Lower leg skin (tissue), 4 donors: ENCODE results near the gene WDR43. TPM values are rescaled to one million over a fixed set of nuclear protein-coding genes. Genes with fewer than 3 reads are reported as not detected.

Experiments used
- DNase-seq, 2 donors: peaks; one replicate each; pipeline ENCODE4 v3.0.0-alpha.2; 2019; ENCODE audit warnings: low spot score in 2 of 2
- H3K4me3 ChIP-seq: fragments of 200-600 bp; sonication (generic); 2 replicates; pipeline ENCODE4 v1.5.1; 2017; ENCODE audit warnings: mild to moderate bottlenecking, low read depth; ENCODE audit not compliant: poor library complexity, severe bottlenecking
- POLR2A ChIP-seq, 2 donors: fragments of 450-650 bp; IDR thresholded peaks; one replicate each; pipeline ENCODE4 v1.6.1; 2016 to 2017; ENCODE audit warnings: antibody characterized with exemption in 2 of 2, mild to moderate bottlenecking in 1 of 2, moderate library complexity in 1 of 2
- WGBS, 2 donors: methylation state at CpG; one replicate each; pipeline ENCODE4 v1.1.5; 2018; 5-methylcytosine and 5-hydroxymethylcytosine counted together
- intact Hi-C: fragments of 100-400 bp; cut with DNase I; formaldehyde crosslinking; loops from one replicate; pipeline ENCODE4 v1.15.0; 2023; ENCODE audit warnings: low total_unique reads
- total RNA-seq, 4 donors: library from RNA; depleted of rRNA; stranded (reverse); fragments of >200 nt; gene quantifications; one replicate each; pipeline ENCODE4 v1.1.0, GENCODE V29; 2016
- TF ChIP-seq, protein P1 (sequence below), 3 donors: fragments of 450-650 bp; IDR thresholded peaks; one replicate each; pipeline ENCODE4 v1.5.1; 2016; ENCODE audit warnings: antibody characterized with exemption in 3 of 3, mild to moderate bottlenecking in 3 of 3, moderate library complexity in 2 of 3

The WDR43 gene
- total RNA-seq, result 10 to 100 TPM; 40.8 to 65.5 (median 43.2) TPM

GRCh38 chr2:28894470-28895188, at the start of gene WDR43:
Gene WDR43, plus strand, starts transcription at chr2:28894667. Its CDS starts 32 bp downstream, at chr2:28894699.
- H3K4me3 ChIP-seq, result peak within 1 kb of the TSS; percentile 96
- peak in 1 of 2 donors; percentile 22 for TF ChIP-seq POLR2A (IDR thresholded peaks at IDR 0.05)
- TF ChIP-seq, protein P1, sequence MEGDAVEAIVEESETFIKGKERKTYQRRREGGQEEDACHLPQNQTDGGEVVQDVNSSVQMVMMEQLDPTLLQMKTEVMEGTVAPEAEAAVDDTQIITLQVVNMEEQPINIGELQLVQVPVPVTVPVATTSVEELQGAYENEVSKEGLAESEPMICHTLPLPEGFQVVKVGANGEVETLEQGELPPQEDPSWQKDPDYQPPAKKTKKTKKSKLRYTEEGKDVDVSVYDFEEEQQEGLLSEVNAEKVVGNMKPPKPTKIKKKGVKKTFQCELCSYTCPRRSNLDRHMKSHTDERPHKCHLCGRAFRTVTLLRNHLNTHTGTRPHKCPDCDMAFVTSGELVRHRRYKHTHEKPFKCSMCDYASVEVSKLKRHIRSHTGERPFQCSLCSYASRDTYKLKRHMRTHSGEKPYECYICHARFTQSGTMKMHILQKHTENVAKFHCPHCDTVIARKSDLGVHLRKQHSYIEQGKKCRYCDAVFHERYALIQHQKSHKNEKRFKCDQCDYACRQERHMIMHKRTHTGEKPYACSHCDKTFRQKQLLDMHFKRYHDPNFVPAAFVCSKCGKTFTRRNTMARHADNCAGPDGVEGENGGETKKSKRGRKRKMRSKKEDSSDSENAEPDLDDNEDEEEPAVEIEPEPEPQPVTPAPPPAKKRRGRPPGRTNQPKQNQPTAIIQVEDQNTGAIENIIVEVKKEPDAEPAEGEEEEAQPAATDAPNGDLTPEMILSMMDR (IDR thresholded peaks at IDR 0.05), result no peak
- WGBS, 2 donors, result 0 to 1% methylated on average over 20 to 37 of the region's 79 CpGs
- DNase-seq, result peak; percentile 96 to 99
- intact Hi-C loops, result no loop called here

DNA sequence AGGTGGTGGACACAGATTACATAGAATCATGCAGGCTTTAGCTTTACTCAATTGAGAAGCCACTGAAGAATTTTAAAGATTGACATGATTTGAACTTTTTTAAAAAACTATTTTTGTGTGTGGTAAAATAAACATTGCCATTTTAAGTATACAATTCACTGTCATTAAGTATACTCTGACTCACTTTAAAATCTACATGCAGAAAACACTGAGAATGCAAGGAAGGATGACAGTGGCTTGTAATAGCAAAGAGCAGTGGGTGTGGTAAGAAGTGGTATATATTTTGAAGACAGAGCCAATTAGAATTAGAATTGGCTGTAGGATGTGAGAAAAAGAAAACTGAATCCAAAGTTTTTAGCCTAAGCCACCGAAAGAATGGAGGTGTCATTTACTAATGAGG, 39.3 kb upstream of the WDR43 start:
- intact Hi-C loops, result no loop called here

GRCh38 chr2:28855977-28856376, 38.5 kb upstream of the WDR43 start:
- TF ChIP-seq POLR2A (IDR thresholded peaks at IDR 0.05), result no peak
- TF ChIP-seq, protein P1 (IDR thresholded peaks at IDR 0.05), result no peak
- no peak for DNase-seq
- intact Hi-C loops, result no loop called here
- H3K4me3 ChIP-seq, result no peak overlapping the region

More for the DNA sequence above, 39.3 kb upstream of the WDR43 start:
- DNase-seq, result no peak
- TF ChIP-seq, protein P1 (IDR thresholded peaks at IDR 0.05), result no peak
- no peak for TF ChIP-seq POLR2A (IDR thresholded peaks at IDR 0.05)
- WGBS, 2 donors, result 68 to 73% methylated on average over 1 of the region's 1 CpG
- no peak overlapping the region for H3K4me3 ChIP-seq

DNA sequence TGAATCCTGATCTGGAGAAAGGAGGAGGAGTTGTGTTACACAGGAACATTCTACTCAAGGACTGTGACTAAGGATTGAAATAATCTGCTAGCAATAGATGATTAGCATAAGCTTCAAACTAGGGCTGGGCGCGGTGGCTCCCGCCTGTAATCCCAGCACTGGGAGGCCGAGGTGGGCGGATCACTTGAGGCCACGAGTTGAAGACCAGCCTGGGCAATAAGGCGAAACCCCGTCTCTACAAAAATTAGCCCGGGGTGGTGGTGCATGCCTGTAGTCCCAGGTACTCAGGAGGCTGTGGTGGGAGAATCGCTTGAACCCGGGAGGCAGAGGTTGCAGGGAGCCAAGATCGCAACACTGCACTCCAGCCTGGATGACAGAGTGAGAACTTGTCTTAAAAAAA, 25.9 kb upstream of the WDR43 start:
- 64 to 78% methylated on average over 12 of the region's 12 CpGs for WGBS, 2 donors
- intact Hi-C loops, result no loop called here
- TF ChIP-seq, protein P1 (IDR thresholded peaks at IDR 0.05), result no peak
- TF ChIP-seq POLR2A (IDR thresholded peaks at IDR 0.05), result no peak
- no peak overlapping the region for H3K4me3 ChIP-seq
- DNase-seq, result peak in 1 of 2 donors; percentile 71

GRCh38 chr2:28869494-28870145, 24.8 kb upstream of the WDR43 start:
- TF ChIP-seq, protein P1 (IDR thresholded peaks at IDR 0.05), result no peak
- H3K4me3 ChIP-seq, result peak overlapping the region; percentile 98
- intact Hi-C loops, result no loop called here
- DNase-seq, result peak in 1 of 2 donors; percentile 66
- 0 to 1% methylated on average over 27 to 29 of the region's 29 CpGs for WGBS, 2 donors
